BJ (cell line): ENCODE data around the gene ACO2. TPM values are rescaled to one million over a fixed set of nuclear protein-coding genes. Genes with fewer than 3 reads are reported as not detected.

Source experiments
- CTCF ChIA-PET: fragments of 350-600 bp; formaldehyde crosslinking; extraction: SDS; loops from one replicate; lab custom pipeline; 2021; ENCODE audit warnings: antibody characterized with exemption, inconsistent platforms; lab: Yijun Ruan, JAX
- POLR2A ChIA-PET: fragments of 300-600 bp; sonication (Branson Sonifier 250); formaldehyde crosslinking; extraction: SDS; loops from one replicate; lab custom pipeline; 2021; ENCODE audit warnings: antibody characterized with exemption; lab: Charles Lee
- DNase-seq: peaks from one replicate; pipeline ENCODE4 v3.0.0-alpha.2; 2011; ENCODE audit warnings: low read depth
- H3K27me3 ChIP-seq: 2 replicates; pipeline ENCODE4 v1.6.0; 2011; ENCODE audit warnings: low read length; ENCODE audit not compliant: control insufficient read depth, insufficient read depth
- H3K36me3 ChIP-seq: 2 replicates; pipeline ENCODE4 v1.5.1; 2011; ENCODE audit warnings: low read length; ENCODE audit not compliant: control insufficient read depth, insufficient read depth
- H3K4me3 ChIP-seq: 2 replicates; pipeline ENCODE4 v1.5.1; 2011; ENCODE audit warnings: low read depth, mild to moderate bottlenecking, control low read depth, low read length
- CTCF ChIP-seq: IDR thresholded peaks from 2 replicates; pipeline ENCODE4 v1.5.1; 2011; ENCODE audit warnings: low read depth, mild to moderate bottlenecking, control low read depth, inconsistent platforms, low read length, moderate library complexity; ENCODE audit not compliant: insufficient read depth
- polyA plus RNA-seq: library from polyadenylated mRNA; depleted of rRNA; stranded (reverse); fragments of >200 nt; gene quantifications from 2 replicates; pipeline ENCODE4 v1.2.3, GENCODE V29; 2011

Gene ACO2
- polyA plus RNA-seq, 1 experiment, result 60.5 TPM

DNA sequence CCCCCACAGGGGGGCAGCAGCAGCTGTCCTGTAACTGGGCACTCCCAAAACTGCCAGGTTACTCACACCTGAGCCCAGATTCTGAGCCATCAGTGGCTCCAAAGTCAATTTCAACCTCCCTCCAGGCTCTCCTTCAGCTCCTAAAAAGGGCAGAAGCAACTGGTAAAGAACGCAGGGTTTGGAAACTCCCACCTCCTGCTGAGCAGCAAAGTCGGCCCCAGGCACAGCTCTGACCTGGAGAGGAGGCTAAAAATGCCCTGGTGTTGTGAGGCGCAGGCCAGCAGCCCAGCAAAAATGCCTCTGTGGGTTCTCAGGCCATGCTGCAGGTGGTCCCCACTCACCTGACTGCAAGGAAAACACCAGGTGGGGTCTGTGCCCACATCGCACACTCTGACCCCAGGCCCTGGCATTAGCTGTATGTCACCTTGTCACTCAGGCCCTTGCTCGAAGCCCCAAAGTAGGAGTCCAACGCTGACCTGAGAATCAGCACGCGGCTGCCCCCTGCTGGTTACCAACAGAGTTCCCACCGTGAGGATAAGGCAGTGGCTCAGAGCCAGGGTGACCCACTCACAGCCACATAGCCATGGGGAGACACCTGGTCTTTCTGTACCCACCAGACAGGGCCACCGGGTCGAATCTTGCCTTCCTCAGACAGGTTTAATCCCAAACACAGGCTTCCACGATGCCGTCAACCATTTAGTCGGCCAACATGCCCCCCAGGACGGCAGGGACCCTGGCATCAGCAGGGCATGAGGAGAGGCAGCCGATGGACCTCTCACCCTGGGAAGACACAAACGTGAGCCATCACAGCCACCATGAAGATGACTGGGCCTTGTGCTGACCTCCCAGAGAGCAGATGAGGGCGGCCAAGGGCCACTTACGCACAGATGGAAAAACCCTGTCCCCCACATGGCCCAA is 64.2 kb downstream of the ACO2 start:
- no peak for DNase-seq
- Histone ChIP-seq H3K27me3 (no peaks in the 10 kb centered on the region), H3K4me3 (no peak overlapping the region), H3K36me3 (peaks cover 48% of the 10 kb centered on the region)
- TF ChIP-seq CTCF, result peak; percentile 88
- ChIA-PET CTCF (interaction anchor here (0.5 to 2.5 kb wide), 13 partner anchors 9 to 610 kb away, joined by 3 to 12 read pairs (median 4); partner anchors contain the start of gene POLR3H), POLR2A (no interaction called here)

DNA sequence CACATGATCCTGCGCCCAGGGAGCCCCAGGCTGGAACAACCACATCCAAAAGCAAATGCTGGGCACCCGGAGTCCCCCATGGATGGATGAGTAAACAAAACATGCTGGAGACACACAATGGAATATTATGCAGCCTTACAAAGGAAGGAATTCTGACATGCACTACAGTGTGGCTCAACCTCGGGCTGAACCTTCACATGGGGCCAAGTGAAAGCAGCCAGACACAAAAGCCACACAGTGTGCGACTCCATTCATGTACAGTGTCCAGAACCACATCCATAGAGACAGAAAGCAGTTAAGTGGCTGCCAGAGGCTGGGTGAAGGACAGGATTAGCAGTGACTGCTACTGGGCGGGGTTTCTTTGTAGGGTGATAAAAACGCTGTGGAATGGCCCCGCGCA is 65.3 kb downstream of the ACO2 start:
- no peak for TF ChIP-seq CTCF
- Histone ChIP-seq H3K36me3 (peaks cover 42% of the 10 kb centered on the region), H3K27me3 (no peaks in the 10 kb centered on the region), H3K4me3 (no peak overlapping the region)
- ChIA-PET CTCF (interaction anchor here (1.5 to 2.7 kb wide), 5 partner anchors 9 to 132 kb away, joined by 5 to 15 read pairs (median 6); partner anchors contain the start of gene POLR3H), POLR2A (no interaction called here)
- DNase-seq, result no peak

GRCh38 chr22:41535244-41535643 is 66.3 kb downstream of the ACO2 start:
- ChIA-PET POLR2A (no interaction called here), CTCF (interaction anchor here (0.6 to 2.7 kb wide), 10 partner anchors 8 to 170 kb away, joined by 3 to 15 read pairs (median 5); partner anchors contain the start of genes CSDC2 and POLR3H)
- peak; percentile 42 for TF ChIP-seq CTCF
- Histone ChIP-seq H3K27me3 (no peaks in the 10 kb centered on the region), H3K36me3 (peaks cover 38% of the 10 kb centered on the region), H3K4me3 (no peak overlapping the region)
- no peak for DNase-seq

- Histone ChIP-seq H3K36me3 (peaks cover 23% of the 10 kb centered on the region), H3K4me3 (no peak overlapping the region), H3K27me3 (no peaks in the 10 kb centered on the region)
- CTCF ChIA-PET, result interaction anchor here (1.3 kb wide), 1 partner anchor 134 kb away, joined by 3 read pairs; no protein-coding TSS in a partner anchor
- no peak for TF ChIP-seq CTCF
- POLR2A ChIA-PET, result no interaction called here
- DNase-seq, result no peak
These were observed 68.3 kb downstream of the ACO2 start for GRCh38 chr22:41537203-41537602.

GRCh38 chr22:41538583-41538982 is 69.7 kb downstream of the ACO2 start:
- H3K4me3 ChIP-seq, result no peak overlapping the region
- ChIA-PET CTCF (interaction anchor here (3.2 to 7.1 kb wide), 2 partner anchors 11 to 59 kb away, joined by 16 to 55 read pairs; no protein-coding TSS in a partner anchor), POLR2A (no interaction called here)
- peaks cover 11% of the 10 kb centered on the region for H3K36me3 ChIP-seq
- H3K27me3 ChIP-seq, result no peaks in the 10 kb centered on the region
- DNase-seq, result no peak
- TF ChIP-seq CTCF, result no peak
